MV-4-11 (cell line): ENCODE data around the gene GLO1.

ENCODE experiments used
- DNase-seq: peaks from one replicate; lab custom pipeline; 2025; lab: John Stamatoyannopoulos, UW

Gene GLO1

GRCh38 chr6:38702558-38703397 lies at the start of gene GLO1:
GLO1 (minus strand) TSS chr6:38703145; CDS start chr6:38703054, 91 bp downstream.
- DNase-seq, result peak; percentile 99

GRCh38 chr6:38750968-38751615 lies 48.1 kb upstream of the GLO1 start:
- DNase-seq, result no peak

DNA sequence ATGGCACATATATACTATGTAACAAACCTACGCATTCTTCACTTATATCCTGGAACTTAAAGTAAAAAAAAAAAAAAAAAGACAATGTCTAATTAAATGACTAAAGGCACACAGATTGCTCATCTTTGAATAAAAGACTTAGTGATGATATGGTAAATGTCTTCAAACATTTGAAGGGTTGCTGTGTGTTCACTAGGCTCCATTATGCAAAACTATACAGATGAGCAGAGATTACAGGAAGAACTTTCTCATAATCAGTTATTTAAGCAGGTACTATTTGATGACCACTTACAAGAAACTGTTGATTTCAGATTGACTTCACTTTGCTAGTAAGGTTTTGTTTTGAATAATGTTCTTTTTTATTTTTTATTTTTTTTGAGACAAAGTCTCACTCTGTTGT lies 46.5 kb upstream of the GLO1 start:
- no peak for DNase-seq

- no peak for DNase-seq
Measured at GRCh38 chr6:38739532-38739931, 36.6 kb upstream of the GLO1 start.

DNA sequence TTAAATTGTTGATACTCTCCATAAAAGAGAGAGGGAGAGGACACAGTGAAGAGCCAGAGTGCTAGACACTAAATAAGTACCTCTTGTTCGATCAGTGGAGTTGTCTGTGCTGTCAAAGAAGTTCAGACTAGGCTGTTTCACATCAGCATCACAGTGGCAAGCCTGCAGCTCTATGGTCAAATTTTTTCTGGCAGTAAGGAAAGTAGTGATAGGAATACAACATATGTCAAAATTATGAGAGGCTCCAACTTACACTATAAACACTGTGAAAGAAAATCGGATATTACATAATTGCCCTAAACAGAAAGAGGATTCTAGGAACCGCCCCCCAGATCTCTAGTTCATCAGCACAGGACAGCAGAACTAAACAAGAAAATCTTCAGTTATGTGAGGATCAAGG lies 35.3 kb upstream of the GLO1 start:
- DNase-seq, result peak; percentile 10

GRCh38 chr6:38736951-38737350 lies 34.0 kb upstream of the GLO1 start:
- DNase-seq, result no peak

GRCh38 chr6:38730140-38730862 lies 27.4 kb upstream of the GLO1 start:
- no peak for DNase-seq

DNA sequence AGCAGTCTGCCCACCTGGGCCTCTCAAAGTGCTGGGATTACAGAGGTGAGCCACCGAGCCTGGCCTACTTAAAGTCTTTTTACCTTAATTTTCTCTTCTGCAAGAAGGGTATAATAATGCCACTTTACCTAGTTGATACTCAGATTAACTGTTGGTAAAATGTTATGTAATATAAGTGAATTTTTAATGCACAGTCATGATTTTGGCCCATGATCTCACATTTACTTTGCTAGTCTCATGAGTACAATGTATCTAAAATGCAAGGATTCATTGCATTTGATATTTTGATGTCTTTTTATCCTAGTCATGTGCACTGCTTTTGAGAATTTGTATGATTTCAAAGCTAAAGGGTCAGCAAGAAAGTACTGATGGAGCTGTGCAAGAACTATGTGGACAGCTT lies 25.3 kb upstream of the GLO1 start:
- no peak for DNase-seq

GRCh38 chr6:38725414-38726183 lies 22.7 kb upstream of the GLO1 start:
- DNase-seq, result no peak

- no peak for DNase-seq
Measured at GRCh38 chr6:38724343-38724742, 21.4 kb upstream of the GLO1 start.

- DNase-seq, result no peak
Measured at GRCh38 chr6:38723783-38724182, 20.8 kb upstream of the GLO1 start.

DNA sequence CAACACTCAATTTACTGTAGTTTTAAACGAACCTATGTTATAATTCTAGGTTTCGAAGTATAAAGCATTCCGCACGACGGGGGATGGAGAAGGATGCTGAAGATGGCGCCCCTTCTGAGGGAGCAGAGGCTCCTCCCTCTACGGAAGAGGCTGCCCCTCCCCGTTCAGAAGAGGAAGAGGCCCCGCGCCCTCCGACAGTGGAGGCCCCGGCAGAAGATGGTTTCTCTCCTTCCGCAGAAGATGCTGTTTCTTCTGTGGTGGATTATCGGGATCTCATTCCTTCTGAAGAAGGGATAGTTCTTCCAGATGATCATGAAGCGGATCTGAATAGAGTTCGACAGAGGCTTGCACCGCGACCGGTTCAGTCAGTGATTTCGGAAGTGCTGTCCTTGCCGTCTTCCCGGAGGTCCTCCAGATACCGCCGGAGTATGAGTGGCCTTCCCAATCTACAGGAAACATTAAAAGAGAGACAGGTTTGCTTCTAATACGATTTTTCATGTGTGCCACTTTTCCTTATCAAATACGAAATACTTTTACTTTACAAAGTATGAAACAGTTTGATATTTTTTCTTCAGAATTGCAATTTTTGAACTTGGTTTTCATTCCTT lies 19.9 kb upstream of the GLO1 start:
- no peak for DNase-seq

GRCh38 chr6:38722038-38722437 lies 19.1 kb upstream of the GLO1 start:
- no peak for DNase-seq

DNA sequence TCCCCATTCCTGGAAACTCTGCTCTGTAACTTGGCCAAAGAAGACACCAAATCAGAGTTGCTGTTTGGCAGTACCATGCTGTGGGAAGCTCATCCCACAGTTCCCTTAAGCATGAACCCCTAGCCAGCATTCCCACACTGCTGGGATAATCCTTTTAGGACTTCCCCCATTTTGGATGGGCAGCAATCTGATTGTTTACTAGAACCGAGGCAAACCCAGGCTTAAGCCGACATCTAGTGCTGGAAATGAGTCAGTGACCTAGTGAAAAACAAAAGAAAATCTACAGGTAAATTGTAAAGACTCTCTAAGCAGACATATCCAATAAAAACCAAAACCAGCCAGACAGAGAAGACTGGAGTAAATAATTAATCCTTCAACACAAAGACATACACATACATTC lies 17.4 kb upstream of the GLO1 start:
- DNase-seq, result no peak

- DNase-seq, result no peak
Measured at GRCh38 chr6:38719358-38719757, 16.4 kb upstream of the GLO1 start.

GRCh38 chr6:38716825-38717224 lies 13.9 kb upstream of the GLO1 start:
- DNase-seq, result no peak

DNA sequence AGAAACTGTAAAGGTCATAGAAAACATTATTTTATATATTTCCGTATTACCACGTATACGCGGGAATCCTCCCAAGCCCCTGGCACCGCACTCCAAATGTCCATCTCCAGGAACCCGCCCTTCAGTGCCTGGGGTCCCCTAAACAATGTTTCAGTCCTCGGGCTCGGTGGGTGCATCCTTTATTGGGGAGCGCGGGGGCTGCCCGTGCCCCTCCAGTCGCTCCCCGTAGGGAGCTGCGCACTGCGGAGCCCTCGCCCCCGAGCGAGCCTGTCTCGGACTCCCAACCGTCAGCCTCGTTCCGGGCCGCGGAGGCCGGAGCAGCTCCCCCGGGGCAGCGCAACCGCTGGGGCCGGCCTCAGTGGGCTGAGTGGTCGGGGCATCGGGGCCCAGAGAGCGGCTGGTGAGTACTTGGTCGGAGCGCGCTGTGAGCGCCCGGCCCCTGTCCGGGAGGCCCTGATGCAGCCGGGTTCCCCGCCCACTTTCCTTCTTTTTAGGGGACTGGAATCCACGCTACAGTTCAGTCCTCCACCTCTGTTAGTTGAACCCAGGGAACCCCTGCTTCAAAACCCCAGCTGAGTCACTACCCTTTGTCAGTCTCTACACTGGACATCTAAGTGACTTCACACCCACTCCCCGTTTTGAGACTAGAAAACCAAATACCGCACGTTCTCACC lies 12.2 kb upstream of the GLO1 start, which contains the start of gene DNAH8:
DNAH8 (plus strand) TSS at position 296 of the 674 bp plus-strand sequence. CDS start 7,499 bp downstream, outside the sequence.
- DNase-seq, result no peak

- no peak for DNase-seq
Measured at GRCh38 chr6:38714239-38715015, 11.5 kb upstream of the GLO1 start.

DNA sequence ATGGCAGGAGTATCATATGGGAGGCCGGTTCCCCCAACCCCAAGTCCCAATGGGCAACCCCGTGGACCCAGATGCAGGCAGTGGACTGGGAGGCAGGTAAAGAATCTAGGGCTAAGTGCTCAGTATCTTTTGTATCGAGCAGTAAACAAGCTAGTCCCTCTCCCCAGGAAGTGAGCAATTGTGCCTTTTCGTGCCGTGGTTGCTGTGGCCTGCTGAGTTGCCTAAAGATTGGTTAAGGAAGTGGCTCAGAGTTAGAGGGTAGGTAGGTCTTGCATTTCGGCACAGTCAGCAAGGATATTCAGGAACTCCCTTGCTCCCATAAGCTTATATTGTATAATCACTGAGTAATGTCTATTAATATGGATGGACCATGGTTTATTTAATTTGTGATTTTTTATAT lies 10.9 kb upstream of the GLO1 start:
- DNase-seq, result peak; percentile 87

DNA sequence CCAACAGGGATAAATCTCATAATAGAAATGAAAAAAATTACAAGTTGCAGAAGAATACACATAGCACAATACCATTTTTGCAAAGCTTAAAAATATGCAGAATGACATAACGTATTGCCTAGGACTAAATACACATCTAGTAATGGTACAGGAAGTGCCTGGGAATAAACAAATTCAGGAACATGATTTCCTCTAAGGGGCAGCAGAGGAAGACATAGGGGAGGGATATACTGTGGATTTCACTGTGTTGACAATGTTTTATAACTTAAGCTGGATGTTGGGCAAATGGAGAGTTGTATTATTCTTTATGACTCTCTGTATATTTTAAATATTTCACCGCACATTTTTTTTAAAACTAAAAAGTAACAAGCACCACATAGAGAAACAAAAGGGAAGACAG lies 5.6 kb upstream of the GLO1 start:
- no peak for DNase-seq
